ENCODE data around the gene PRPF19.
"Not testable (repeated sequence)": the region's sequence is repeated elsewhere in the genome, so short reads cannot be mapped to it uniquely, and the experiment has no call there.

The PRPF19 gene

GRCh38 chr11:60912851-60913528 is 6.6 kb upstream of the PRPF19 start:
- Histone ChIP-seq H3K27ac (peak overlapping the region; percentile 97), H3K4me3 (ENCODE audit: low read depth, low read length) (peak overlapping the region; percentile 49)

DNA sequence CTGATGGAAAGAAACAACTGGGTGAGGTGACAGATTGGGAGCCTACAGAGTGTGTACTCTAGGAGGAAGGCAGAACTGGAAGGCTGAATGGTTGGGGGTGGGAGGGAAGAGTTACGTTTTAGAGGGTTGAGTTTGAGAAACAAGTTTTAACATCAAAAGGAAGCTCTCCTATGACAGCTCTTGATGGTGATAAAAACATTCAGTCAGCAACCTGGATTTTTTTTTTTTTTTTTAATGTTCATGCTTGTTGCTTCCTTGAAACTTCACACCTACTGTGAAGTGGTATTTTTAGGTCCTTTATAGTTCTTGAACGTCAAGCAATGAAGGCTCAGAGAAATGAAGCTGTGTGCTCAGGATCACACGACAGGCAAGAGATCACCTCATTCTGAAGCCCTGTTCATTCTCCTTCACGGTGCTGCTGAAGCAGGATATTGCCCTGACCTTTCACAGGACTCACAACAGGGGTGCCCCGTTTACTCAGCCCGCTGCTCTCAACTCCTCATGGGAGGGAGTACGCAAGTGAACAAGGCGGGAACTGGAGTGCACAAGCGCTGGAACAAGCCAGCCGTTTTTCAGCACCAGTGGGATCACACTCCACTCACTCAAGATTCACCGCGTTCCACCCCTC is 6.0 kb upstream of the PRPF19 start:
- H3K27me3 ChIP-seq (ENCODE audit: insufficient read depth, low read depth, severe bottlenecking), result no peaks in the 10 kb centered on the region
- H3K9me3 ChIP-seq (ENCODE audit: severe bottlenecking), result no peaks in the 10 kb centered on the region
- H3K4me3 ChIP-seq (ENCODE audit: low read depth, low read length), result no peak overlapping the region
- peaks cover 22% of the 10 kb centered on the region for H3K36me3 ChIP-seq
- TF ChIP-seq, protein P1, sequence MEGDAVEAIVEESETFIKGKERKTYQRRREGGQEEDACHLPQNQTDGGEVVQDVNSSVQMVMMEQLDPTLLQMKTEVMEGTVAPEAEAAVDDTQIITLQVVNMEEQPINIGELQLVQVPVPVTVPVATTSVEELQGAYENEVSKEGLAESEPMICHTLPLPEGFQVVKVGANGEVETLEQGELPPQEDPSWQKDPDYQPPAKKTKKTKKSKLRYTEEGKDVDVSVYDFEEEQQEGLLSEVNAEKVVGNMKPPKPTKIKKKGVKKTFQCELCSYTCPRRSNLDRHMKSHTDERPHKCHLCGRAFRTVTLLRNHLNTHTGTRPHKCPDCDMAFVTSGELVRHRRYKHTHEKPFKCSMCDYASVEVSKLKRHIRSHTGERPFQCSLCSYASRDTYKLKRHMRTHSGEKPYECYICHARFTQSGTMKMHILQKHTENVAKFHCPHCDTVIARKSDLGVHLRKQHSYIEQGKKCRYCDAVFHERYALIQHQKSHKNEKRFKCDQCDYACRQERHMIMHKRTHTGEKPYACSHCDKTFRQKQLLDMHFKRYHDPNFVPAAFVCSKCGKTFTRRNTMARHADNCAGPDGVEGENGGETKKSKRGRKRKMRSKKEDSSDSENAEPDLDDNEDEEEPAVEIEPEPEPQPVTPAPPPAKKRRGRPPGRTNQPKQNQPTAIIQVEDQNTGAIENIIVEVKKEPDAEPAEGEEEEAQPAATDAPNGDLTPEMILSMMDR (IDR thresholded peaks at IDR 0.05; ENCODE audit: low read depth, low read length), result no peak
- no peak overlapping the region for H3K27ac ChIP-seq
- no peak for DNase-seq

More at GRCh38 chr11:60912851-60913528, 6.6 kb upstream of the PRPF19 start:
- DNase-seq, result no peak
- TF ChIP-seq, protein P1 (IDR thresholded peaks at IDR 0.05; ENCODE audit: low read depth, low read length), result no peak
- peaks cover 23% of the 10 kb centered on the region for H3K36me3 ChIP-seq
- no peaks in the 10 kb centered on the region for H3K27me3 ChIP-seq (ENCODE audit: insufficient read depth, low read depth, severe bottlenecking)
- H3K9me3 ChIP-seq (ENCODE audit: severe bottlenecking), result no peaks in the 10 kb centered on the region

DNA sequence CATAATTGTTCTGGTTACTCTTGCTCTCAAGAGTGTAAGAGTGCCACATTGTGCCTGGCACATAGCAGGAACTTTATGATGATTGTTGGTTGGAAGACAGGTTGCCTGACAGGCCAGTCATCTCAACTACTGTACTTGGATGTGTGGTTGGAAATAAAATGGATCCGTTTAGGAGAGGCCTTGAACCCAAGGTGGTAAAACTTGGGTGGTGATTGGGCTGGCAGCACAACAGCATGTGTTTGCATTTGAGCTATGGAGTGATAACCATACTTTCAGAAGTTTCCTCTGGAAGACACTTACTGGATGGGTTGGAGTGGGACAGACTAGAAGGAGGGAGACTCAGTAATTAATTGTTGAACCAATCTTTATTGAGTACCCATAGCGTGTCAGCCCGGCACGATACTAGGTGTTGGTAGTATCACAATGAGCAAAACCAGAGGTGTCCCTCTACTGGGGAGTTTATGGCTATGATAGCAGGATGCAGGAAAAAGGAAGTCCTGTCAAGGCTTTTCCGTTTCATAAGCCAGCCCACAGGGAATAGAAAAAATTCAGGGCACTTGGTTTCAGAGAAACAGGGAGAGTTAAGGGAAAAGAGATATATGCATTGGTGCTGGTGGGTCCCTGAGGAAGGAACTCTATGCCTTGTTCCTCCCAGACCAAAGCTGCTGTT is 4.5 kb upstream of the PRPF19 start:
- TF ChIP-seq, protein P1 (IDR thresholded peaks at IDR 0.05; ENCODE audit: low read depth, low read length), result no peak
- Histone ChIP-seq H3K27me3 (ENCODE audit: insufficient read depth, low read depth, severe bottlenecking) (no peaks in the 10 kb centered on the region), H3K4me3 (ENCODE audit: low read depth, low read length) (no peak overlapping the region), H3K27ac (no peak overlapping the region), H3K9me3 (ENCODE audit: severe bottlenecking) (no peaks in the 10 kb centered on the region), H3K36me3 (peaks cover 13% of the 10 kb centered on the region)
- DNase-seq, result no peak

GRCh38 chr11:60910281-60910687 is 3.9 kb upstream of the PRPF19 start:
- TF ChIP-seq, protein P1 (IDR thresholded peaks at IDR 0.05; ENCODE audit: low read depth, low read length), result no peak
- Histone ChIP-seq H3K4me3 (ENCODE audit: low read depth, low read length) (no peak overlapping the region), H3K27me3 (ENCODE audit: insufficient read depth, low read depth, severe bottlenecking) (no peaks in the 10 kb centered on the region), H3K36me3 (peaks cover 8% of the 10 kb centered on the region), H3K27ac (no peak overlapping the region), H3K9me3 (ENCODE audit: severe bottlenecking) (no peaks in the 10 kb centered on the region)
- no peak for DNase-seq

- H3K4me3 ChIP-seq (ENCODE audit: low read depth, low read length); H3K27ac ChIP-seq; DNase-seq; H3K9me3 ChIP-seq (ENCODE audit: severe bottlenecking); H3K36me3 ChIP-seq; H3K27me3 ChIP-seq (ENCODE audit: insufficient read depth, low read depth, severe bottlenecking): not testable (repeated sequence)
Measured at GRCh38 chr11:60909680-60910280, 3.4 kb upstream of the PRPF19 start.

- no peak overlapping the region for H3K27ac ChIP-seq
- TF ChIP-seq, protein P1 (IDR thresholded peaks at IDR 0.05; ENCODE audit: low read depth, low read length), result no peak
- no peak overlapping the region for H3K4me3 ChIP-seq (ENCODE audit: low read depth, low read length)
- peaks cover 5% of the 10 kb centered on the region for H3K36me3 ChIP-seq
- DNase-seq, result no peak
- no peaks in the 10 kb centered on the region for H3K27me3 ChIP-seq (ENCODE audit: insufficient read depth, low read depth, severe bottlenecking)
- no peaks in the 10 kb centered on the region for H3K9me3 ChIP-seq (ENCODE audit: severe bottlenecking)
Measured at GRCh38 chr11:60908803-60909202, 2.4 kb upstream of the PRPF19 start.
